NCI-H510A treated with DMSO at 0.1 percent for 48 hours (cell line): ENCODE results near the gene CD3D.

Experiments used
- DNase-seq: peaks from one replicate; lab custom pipeline; 2025; lab: John Stamatoyannopoulos, UW

Gene CD3D

DNA sequence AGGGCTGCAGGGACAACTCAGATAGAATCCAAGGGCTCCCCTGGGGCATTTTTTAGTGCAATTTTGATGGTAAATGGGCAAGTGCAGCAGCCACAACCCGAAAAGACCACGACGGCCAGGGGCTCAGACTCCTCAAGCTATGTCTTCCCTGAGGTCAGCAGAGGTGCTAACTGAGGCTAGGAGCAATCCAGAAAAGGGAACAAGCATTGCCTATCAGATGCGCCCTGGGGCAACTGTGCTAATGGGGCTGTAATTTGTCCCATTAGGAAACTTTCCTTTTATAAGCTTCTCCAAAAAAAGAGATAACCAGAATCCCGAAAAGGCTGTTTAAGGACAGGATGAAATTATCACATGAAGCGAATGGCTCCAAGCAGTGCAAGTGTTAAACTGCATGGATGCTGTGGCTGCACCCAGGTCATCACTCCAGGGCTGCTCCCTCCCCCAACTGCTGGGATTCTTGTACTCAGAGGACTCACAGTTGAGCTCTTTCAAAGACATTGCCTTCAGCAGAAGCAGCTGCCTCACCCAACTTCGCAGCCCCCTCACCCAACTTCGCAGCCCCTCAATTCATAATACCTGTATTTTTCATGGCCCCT lies 40.8 kb downstream of the CD3D start:
- DNase-seq, result no peak

GRCh38 chr11:118295815-118296454 lies 46.6 kb downstream of the CD3D start:
- no peak for DNase-seq

DNA sequence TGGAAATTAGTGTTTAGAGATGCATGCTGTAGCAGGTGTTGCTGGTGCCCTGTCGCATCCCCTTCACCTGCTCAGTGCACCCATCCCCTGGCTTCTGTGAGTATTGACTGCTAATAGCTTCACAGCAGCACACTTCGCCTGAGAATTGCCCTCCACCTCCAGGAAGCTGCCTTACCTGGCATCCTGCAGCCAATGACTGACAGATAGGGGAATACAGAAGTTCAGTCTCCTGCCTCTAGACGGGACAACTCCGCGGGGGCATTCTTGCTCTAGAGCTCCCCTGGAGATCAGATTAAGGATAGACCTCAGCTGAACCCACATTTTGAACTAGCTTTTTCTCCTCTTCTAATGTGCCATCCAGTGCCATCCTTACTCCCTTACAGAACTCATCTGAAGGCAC lies 47.3 kb downstream of the CD3D start:
- no peak for DNase-seq

DNA sequence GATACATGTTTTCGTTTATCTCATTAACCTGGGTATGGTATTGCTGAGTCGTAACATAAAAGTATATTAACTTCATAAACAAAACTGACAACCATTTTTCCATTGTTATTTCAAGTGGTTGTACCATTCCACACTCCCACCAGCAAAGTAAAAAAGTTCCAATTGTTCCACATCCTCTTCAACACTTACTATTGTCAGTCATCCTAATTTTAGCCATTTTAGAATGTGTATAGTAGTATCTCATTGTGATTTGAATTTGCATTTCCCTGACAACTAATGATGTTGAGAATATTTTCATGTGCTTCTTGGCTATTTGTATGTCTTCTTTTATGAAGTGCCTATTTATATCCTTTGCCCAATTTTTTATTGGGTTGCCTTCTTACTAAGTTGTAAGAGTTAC lies 48.5 kb downstream of the CD3D start:
- no peak for DNase-seq

DNA sequence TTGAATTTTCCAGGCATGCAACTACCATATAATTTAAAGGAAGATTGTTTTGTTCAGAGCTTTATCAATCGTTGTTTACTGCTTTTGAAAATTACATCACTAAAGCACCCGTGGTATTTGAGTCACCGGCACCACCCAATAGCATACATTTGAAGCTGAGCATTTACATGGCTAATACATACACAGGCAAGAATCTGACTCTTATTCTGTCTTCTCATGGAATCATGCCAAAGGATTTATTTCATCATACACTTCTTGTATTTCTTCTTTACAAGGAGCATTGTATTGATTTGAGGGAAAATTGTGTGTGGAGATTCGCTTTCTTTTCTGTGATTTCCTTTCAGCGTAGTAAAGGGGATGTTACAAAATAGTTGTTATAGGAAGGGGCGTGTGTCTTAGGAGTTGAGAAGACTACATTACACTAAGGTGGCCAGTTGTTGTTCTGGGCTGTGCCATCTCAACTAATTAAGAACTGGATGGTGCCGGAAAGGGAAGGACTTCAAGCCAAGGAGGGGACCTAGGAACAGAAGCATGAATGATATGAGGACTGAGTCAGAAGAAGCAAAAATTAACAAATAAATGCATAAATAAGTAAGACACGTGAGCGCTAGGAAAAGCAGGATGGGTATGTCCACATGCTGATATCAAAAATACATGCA lies 50.9 kb downstream of the CD3D start:
- DNase-seq, result no peak

DNA sequence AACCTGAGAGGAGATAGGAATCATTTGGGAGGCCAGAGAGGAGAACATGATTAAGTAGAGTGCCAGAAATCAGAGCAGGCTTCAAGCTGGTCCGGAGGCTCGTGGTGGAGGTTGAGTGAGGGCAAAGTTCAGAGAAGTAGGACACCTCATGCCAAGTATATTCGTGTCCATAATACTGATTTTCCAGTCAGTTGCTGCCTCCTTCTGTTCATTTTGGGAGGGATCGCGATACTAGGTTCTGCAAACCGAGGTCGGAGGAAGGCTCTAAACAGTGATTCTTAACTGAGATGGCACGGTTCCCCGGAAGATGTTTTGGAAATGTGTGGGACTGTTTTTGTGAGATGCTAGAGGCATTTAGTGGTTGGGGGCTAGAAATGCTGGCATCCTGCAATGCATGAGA lies 51.6 kb downstream of the CD3D start:
- DNase-seq, result no peak

GRCh38 chr11:118289401-118289800 lies 53.1 kb downstream of the CD3D start:
- DNase-seq, result no peak
